ENCODE results near the gene RAB3GAP2.
"Not testable (repeated sequence)": the region's sequence is repeated elsewhere in the genome, so short reads cannot be mapped to it uniquely, and the experiment has no call there.

The RAB3GAP2 gene

DNA sequence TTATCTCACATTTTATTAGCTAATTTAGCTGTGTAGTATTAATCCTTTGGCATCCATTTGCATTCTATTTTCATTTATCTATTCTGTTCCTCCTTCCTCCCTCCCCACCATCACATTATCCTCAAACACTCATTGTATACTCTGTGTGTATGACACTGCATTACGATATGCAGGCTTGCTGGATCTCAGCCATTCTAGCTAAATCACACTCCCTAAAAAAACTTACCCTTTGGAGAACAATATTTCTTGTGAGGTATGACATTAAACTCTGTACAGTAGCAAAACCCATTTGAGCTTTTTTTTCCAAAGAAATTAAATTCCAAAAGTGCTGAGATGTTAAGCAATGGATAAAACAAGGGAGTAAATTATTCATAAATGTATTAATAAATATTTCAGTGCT, 11.4 kb upstream of the RAB3GAP2 start:
- no peak for DNase-seq (ENCODE audit: low read depth)

GRCh38 chr1:220281159-220281574, 8.9 kb upstream of the RAB3GAP2 start:
- DNase-seq (ENCODE audit: low read depth), result no peak

GRCh38 chr1:220280249-220280648, 8.0 kb upstream of the RAB3GAP2 start:
- no peak for DNase-seq (ENCODE audit: low read depth)

DNA sequence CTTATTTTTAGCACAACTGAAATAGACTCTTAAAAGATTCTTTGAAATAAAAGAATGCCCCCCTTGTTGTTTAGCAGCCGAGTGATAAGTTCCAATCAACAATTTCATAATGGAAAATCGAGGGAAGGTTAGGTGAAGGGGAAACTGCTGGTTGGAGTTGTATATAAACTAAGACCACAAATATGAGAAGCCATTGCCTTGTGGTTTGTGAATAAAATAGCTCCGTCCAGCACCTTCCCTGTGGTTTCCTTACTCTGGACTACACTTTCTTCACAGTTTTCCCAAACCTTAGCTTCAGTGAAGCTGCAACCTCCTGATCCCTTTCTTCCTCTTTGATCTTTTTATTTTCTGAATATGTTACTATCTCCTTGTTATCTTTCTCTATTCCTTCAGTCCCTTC, 6.7 kb upstream of the RAB3GAP2 start:
- no peak for DNase-seq (ENCODE audit: low read depth)

GRCh38 chr1:220275430-220275829, 3.2 kb upstream of the RAB3GAP2 start:
- DNase-seq (ENCODE audit: low read depth), result no peak

- DNase-seq (ENCODE audit: low read depth), result no peak
These were observed 2.1 kb upstream of the RAB3GAP2 start for GRCh38 chr1:220274251-220274855.

DNA sequence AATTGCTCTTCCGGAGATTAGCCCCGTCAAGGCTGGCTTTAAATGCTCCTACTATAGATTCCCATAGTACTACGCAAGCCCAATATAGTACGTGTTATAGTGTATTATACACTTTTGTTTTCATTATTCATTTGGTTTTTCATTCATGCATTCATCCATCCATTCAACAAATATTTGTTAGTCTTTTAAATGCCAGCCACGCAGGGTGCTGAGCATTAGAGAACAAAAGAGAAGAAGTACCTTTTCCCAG, 513 bp upstream of the RAB3GAP2 start:
- DNase-seq (ENCODE audit: low read depth), result no peak

GRCh38 chr1:220271706-220272046, 577 bp downstream of the RAB3GAP2 start:
- DNase-seq (ENCODE audit: low read depth), result no peak

- no peak for DNase-seq (ENCODE audit: low read depth)
These were observed 3.2 kb downstream of the RAB3GAP2 start for GRCh38 chr1:220269036-220269435.

- DNase-seq (ENCODE audit: low read depth), result no peak
These were observed 4.6 kb downstream of the RAB3GAP2 start for GRCh38 chr1:220267630-220268029.

- not testable (repeated sequence) for DNase-seq (ENCODE audit: low read depth)
These were observed 12.0 kb downstream of the RAB3GAP2 start for GRCh38 chr1:220260228-220260627.

GRCh38 chr1:220259756-220260155, 12.5 kb downstream of the RAB3GAP2 start:
- not testable (repeated sequence) for DNase-seq (ENCODE audit: low read depth)

DNA sequence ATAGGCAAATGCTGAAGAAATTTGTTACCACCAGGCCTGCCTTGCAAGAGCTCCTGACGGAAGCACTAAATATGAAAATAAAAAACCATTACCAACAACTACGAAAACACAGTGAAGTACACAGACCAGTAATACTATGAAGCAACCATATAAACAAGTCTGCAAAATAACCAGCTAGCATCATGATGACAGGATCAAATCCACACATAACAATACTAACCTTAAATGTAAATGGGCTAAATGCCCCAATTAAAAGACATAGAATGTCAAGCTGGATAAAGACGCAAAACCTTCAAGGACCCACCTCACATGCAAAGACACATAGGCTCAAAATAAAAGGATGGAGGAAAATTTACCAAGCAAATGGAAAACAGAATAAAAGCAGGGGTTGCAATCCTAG, 16.1 kb downstream of the RAB3GAP2 start:
- not testable (repeated sequence) for DNase-seq (ENCODE audit: low read depth)

DNA sequence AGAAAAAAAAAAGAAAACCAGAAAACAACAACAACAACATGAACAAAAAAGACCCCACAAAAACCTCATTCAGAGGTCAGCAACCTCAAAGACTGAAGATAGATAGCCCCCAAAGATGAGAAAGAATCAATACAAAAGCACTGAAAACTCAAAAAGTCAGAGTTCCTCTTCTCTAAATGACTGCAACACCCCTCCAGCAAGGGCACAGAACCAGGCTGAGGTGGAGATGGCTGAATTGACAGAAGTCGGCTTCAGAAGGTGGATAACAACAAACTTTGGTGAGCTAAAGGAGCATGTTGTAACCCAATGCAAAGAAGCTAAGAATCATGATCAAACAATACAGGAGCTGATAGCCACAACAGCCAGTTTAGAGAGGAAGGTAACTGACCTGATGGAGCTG, 17.0 kb downstream of the RAB3GAP2 start:
- DNase-seq (ENCODE audit: low read depth), result no peak

DNA sequence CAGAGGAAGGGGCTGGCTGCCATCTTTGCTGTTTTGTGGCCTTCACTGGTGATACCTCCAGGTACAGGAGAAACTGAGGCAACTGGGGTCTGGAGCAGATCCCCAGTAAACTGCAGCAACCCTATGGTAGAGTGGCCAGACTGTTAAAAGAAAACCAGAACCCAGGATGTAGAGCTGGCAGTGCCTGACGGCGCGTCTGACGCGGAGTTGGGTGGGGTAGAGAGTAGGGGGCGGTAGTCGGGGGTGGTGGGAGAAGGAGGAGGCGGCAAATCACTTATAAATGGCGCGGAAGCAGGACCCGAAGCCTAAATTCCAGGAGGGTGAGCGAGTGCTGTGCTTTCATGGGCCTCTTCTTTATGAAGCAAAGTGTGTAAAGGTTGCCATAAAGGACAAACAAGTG, 19.0 kb downstream of the RAB3GAP2 start:
- not testable (repeated sequence) for DNase-seq (ENCODE audit: low read depth)

- no peak for DNase-seq (ENCODE audit: low read depth)
These were observed 21.0 kb downstream of the RAB3GAP2 start for GRCh38 chr1:220251272-220251671.

DNA sequence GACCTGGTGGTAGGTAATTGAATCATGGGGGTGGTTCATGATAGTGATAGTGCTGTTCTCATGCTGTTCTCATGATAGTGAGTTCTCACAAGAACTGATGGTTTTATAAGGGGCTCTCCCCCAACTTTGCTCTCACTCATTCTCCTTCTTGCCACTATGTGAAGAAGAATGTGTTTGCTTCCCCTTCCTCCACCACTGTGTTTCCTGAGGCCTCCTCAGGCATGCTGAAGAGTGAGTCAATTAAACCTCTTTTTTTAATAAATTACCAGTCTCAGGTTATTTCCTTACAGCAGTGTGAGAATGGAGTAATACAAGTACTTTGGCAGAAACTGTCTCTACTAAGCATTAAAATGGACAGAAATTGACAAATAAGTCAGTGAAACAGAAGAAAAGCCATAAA, 21.6 kb downstream of the RAB3GAP2 start:
- DNase-seq (ENCODE audit: low read depth), result no peak

DNA sequence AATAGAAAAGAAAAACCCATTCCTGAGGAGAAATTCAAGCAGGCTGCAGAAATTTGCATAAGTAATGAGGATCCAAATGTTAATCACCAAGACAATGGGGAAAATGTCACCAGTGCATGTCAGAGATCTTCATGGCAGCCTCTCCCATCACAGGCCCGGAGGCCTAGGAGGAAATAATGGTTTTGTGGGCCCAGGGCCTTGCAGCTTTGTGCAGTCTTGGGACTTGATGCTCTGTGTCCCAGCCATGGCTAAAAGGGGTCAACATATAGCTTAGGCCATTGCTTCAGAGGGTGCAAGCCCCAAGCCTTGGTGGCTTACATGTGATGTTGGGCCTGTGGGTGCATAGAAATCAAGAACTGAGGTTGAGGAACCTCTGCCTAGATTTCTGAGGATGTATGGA, 22.7 kb downstream of the RAB3GAP2 start:
- no peak for DNase-seq (ENCODE audit: low read depth)

DNA sequence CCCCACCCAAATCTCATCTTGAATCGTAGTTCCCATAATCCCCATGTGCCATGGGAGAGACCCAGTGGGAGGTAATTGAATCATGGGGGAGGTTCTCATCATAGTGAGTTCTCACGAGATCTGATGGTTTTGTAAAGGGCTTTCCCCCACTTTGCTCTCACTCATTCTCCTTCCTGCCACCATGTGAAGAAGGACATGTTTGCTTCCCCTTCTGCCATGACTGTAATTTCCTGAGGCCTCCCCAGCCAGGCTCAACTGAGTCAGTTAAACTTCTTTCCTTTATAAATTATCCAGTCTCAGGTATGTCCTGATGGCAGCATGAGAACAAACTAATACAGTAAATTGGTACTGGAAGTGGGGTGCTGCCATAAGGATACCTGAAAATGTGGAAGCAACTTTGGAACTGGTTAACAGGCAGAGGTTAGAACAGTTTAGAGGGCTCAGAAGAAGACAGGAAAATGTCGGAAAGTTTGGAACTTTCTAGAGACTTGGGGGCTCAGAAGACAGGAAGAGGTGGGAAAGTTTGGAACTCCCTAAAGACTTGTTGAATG, 23.5 kb downstream of the RAB3GAP2 start:
- DNase-seq (ENCODE audit: low read depth), result not testable (repeated sequence)

DNA sequence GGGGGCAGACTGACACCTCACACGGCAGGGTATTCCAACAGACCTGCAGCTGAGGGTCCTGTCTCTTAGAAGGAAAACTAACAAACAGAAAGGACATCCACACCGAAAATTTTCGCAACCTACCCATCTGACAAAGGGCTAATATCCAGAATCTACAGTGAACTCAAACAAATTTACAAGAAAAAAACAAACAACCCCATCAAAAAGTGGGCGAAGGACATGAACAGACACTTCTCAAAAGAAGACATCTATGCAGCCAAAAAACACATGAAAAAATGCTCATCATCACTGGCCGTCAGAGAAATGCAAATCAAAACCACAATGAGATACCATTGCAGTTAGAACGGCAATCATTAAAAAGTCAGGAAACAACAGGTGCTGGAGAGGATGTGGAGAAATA, 26.4 kb downstream of the RAB3GAP2 start:
- DNase-seq (ENCODE audit: low read depth), result not testable (repeated sequence)

DNA sequence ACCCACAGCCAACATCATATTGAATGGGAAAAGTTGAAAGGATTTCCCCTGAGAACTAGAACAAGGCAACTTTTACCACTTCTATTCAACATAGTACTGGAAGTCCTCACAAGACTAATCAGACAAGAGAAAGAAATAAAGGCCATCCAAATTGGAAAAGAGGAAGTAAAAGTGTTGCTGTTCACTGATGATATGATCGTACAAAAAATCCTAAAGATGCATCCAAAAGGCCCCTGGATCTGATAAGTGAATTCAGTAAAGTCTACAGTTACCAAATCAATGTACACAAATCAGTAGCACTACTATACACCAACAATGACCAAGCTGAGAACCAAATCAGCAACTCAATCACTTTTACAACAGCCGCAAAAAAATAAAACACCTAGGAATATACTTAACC, 28.3 kb downstream of the RAB3GAP2 start:
- no peak for DNase-seq (ENCODE audit: low read depth)

DNA sequence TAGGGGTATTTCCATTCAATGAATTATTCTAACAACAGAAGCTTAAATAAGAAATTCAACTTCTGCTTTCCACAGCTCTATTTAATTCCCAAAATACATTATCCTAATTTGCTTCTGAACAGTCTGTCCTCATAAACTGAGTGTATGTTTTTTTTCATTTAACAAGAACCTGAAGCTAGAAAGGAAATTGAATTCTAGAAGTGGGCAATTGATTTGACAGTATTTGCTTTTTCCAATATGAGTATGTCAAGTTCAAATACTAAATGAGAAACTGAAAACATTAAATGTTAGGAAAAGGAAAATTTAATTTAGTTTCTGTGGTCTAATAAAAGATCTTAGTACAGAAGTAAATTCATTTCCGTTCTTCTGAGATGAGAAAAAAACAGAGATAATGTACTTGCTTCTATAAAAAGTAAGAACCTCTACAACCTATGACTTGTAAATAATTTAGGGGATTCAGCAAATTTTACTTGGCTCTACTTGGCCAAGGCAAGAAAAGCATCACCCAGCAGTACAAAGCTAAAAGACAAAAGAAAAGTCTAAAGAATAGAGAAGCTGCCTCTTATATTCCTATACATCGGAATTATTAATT, 31.1 kb downstream of the RAB3GAP2 start:
- no peak for DNase-seq (ENCODE audit: low read depth)

DNA sequence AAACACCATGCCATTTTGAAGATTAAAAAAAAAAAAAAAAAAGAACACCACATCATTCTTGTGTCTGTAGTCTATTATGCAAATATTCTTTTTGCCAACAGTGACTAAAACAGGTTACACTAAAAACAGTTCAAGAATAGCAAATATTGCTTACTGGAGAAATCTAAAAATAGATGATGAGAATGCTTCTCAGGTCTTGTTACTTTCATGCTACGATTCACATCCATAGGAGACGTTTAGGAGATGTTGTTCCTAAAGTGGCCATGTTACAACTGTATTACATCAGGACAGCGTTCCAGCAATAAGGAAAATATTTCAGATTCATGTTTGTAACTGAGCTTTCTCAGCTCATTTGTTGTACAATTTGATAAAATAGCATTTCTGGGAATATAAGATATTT, 32.3 kb downstream of the RAB3GAP2 start:
- DNase-seq (ENCODE audit: low read depth), result no peak

GRCh38 chr1:220239213-220239612, 33.0 kb downstream of the RAB3GAP2 start:
- DNase-seq (ENCODE audit: low read depth), result no peak
